ENCODE measurements around the gene CWH43. TPM values are rescaled to one million over a fixed set of nuclear protein-coding genes. Genes with fewer than 3 reads are reported as not detected.
A peak's percentile ranks its signal among the peaks of the same experiment; 100 is the strongest.

CWH43 gene
- polyA plus RNA-seq, 1 of the 3 experiments (the other 2 are of a cell fraction), result not detected

DNA sequence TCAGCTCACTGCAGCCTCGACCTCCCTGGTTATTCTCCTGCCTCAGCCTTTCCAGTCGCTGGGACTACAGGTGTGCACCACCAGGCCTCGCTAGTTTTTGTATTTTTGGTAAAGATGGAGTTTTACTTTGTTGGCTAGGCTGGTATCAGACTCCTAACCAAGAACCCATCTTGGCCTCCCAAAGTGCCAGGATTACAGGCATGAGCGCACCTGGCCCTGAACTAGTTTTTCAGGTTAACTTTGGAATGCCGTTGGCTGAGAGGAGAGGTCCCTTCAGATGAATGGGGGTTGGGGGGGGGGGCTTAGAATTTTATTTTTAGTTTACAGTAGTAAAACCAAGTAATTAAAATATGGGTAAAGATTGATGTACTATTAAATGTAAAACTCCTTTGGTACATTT is 23.4 kb upstream of the CWH43 start:
- ChIA-PET POLR2A (interaction anchor here (0.6 kb wide), 1 partner anchor 471 kb away, joined by 3 read pairs; no protein-coding TSS in a partner anchor), CTCF (interaction anchor here (0.6 to 2.4 kb wide), 29 partner anchors 11 to 826 kb away, joined by 3 to 23 read pairs (median 3); partner anchors contain the start of genes FRYL and OCIAD2)
- H3K9ac ChIP-seq, result no peak overlapping the region
- H3K36me3 ChIP-seq (replicated peaks in 1 of 2; ENCODE audit: control insufficient read depth in 1 of 2, insufficient read depth in 2 of 2, low read length in 1 of 2), result no peaks in the 10 kb centered on the region
- no peaks in the 10 kb centered on the region for H4K20me1 ChIP-seq (ENCODE audit: insufficient read depth)
- H3F3A ChIP-seq (replicated peaks; ENCODE audit: insufficient read depth), result no peaks in the 10 kb centered on the region
- no peak for DNase-seq
- H3K9me3 ChIP-seq, result no peaks in the 10 kb centered on the region
- 62% methylated on average over 5 of the region's 5 CpGs for WGBS (ENCODE audit: low lambda C conversion rate)
- no peak overlapping the region for H3K27ac ChIP-seq (ENCODE audit: low read depth in 2 of 2, low read length in 1 of 2)
- H2AFZ ChIP-seq (ENCODE audit: low read depth), result no peak overlapping the region
- H3K27me3 ChIP-seq (ENCODE audit: insufficient read depth), result no peaks in the 10 kb centered on the region
- H3K9me2 ChIP-seq, result no peaks in the 10 kb centered on the region
- H3K4me3 ChIP-seq (ENCODE audit: low read depth in 2 of 2, low read length in 1 of 2), result no peak overlapping the region
- TF ChIP-seq, protein P1, sequence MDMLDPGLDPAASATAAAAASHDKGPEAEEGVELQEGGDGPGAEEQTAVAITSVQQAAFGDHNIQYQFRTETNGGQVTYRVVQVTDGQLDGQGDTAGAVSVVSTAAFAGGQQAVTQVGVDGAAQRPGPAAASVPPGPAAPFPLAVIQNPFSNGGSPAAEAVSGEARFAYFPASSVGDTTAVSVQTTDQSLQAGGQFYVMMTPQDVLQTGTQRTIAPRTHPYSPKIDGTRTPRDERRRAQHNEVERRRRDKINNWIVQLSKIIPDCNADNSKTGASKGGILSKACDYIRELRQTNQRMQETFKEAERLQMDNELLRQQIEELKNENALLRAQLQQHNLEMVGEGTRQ (IDR thresholded peaks at IDR 0.05; ENCODE audit: borderline replicate concordance, low read depth, low read length), result no peak
- no peak overlapping the region for H3K4me2 ChIP-seq
- no peaks in the 10 kb centered on the region for H3K79me2 ChIP-seq (ENCODE audit: insufficient read depth)
- no peaks in the 10 kb centered on the region for H3K4me1 ChIP-seq (ENCODE audit: control insufficient read depth in 1 of 2, insufficient read depth in 2 of 2, low read depth in 1 of 2, low read length in 1 of 2)

- Histone ChIP-seq H3K36me3 (replicated peaks in 1 of 2; ENCODE audit: control insufficient read depth in 1 of 2, insufficient read depth in 2 of 2, low read length in 1 of 2) (no peaks in the 10 kb centered on the region), H3K27me3 (ENCODE audit: insufficient read depth) (no peaks in the 10 kb centered on the region), H3K4me1 (ENCODE audit: control insufficient read depth in 1 of 2, insufficient read depth in 2 of 2, low read depth in 1 of 2, low read length in 1 of 2) (no peaks in the 10 kb centered on the region), H3K4me2 (no peak overlapping the region), H3K9ac (no peak overlapping the region), H4K20me1 (ENCODE audit: insufficient read depth) (no peaks in the 10 kb centered on the region), H3K9me3 (no peaks in the 10 kb centered on the region), H3K27ac (ENCODE audit: low read depth in 2 of 2, low read length in 1 of 2) (no peak overlapping the region), H3F3A (replicated peaks; ENCODE audit: insufficient read depth) (no peaks in the 10 kb centered on the region), H3K9me2 (no peaks in the 10 kb centered on the region), H2AFZ (ENCODE audit: low read depth) (no peak overlapping the region), H3K4me3 (ENCODE audit: low read depth in 2 of 2, low read length in 1 of 2) (no peak overlapping the region; a peak in 1 of 4 replicates), H3K79me2 (ENCODE audit: insufficient read depth) (no peaks in the 10 kb centered on the region)
- 14% methylated on average over 5 of the region's 5 CpGs for WGBS (ENCODE audit: low lambda C conversion rate)
- DNase-seq, result peak; percentile 60
- POLR2A ChIA-PET, result interaction anchor here (0.6 kb wide), 1 partner anchor 472 kb away, joined by 3 read pairs; no protein-coding TSS in a partner anchor
- CTCF ChIA-PET, result interaction anchor here (0.6 to 2.4 kb wide), 34 partner anchors 10 to 827 kb away, joined by 3 to 23 read pairs (median 3); partner anchors contain the start of genes FRYL and OCIAD2
- TF ChIP-seq TCF12 (IDR thresholded peaks at IDR 0.05) (0 out of 2 replicates have a peak, but pooled peaks have one; percentile 3), SMC3 (IDR thresholded peaks at IDR 0.05; ENCODE audit: low read depth, low read length) (peak; percentile 85), CTCF (IDR thresholded peaks at IDR 0.05) (peak; percentile 100), YY1 (IDR thresholded peaks at IDR 0.05; ENCODE audit: low read depth) (peak; percentile 74; the same call in 1 of the 2 replicates), JUND (IDR thresholded peaks at IDR 0.05) (no peak), FOXM1 (IDR thresholded peaks at IDR 0.05; ENCODE audit: low read depth) (no peak), RAD21 (IDR thresholded peaks at IDR 0.05; ENCODE audit: low read length) (peak; percentile 97), FOSL2 (IDR thresholded peaks at IDR 0.05; ENCODE audit: borderline replicate concordance, low read depth) (no peak), TEAD4 (IDR thresholded peaks at IDR 0.05; ENCODE audit: borderline replicate concordance, insufficient read depth) (no peak), TAF1 (IDR thresholded peaks at IDR 0.05; ENCODE audit: borderline replicate concordance, low read depth, low read length) (no peak), GABPA (IDR thresholded peaks at IDR 0.05; ENCODE audit: low read depth) (no peak), RCOR1 (IDR thresholded peaks at IDR 0.05; ENCODE audit: low read length) (peak; percentile 37; the same call in 1 of the 2 replicates), REST (IDR thresholded peaks at IDR 0.05; ENCODE audit: low read depth, low read length) (no peak), CHD2 (IDR thresholded peaks at IDR 0.05; ENCODE audit: low read length, partially characterized antibody) (peak; percentile 55), MXI1 (IDR thresholded peaks at IDR 0.05; ENCODE audit: low read depth, low read length) (no peak)
- TF ChIP-seq, protein P2, sequence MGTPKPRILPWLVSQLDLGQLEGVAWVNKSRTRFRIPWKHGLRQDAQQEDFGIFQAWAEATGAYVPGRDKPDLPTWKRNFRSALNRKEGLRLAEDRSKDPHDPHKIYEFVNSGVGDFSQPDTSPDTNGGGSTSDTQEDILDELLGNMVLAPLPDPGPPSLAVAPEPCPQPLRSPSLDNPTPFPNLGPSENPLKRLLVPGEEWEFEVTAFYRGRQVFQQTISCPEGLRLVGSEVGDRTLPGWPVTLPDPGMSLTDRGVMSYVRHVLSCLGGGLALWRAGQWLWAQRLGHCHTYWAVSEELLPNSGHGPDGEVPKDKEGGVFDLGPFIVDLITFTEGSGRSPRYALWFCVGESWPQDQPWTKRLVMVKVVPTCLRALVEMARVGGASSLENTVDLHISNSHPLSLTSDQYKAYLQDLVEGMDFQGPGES (IDR thresholded peaks at IDR 0.05; ENCODE audit: low read depth, low read length), result no peak
Measured at GRCh38 chr4:48963042-48963679, 22.9 kb upstream of the CWH43 start.
